ENCODE results near the gene POMC.

- no peak for TF ChIP-seq EZH2 (IDR thresholded peaks at IDR 0.05; ENCODE audit: borderline replicate concordance, low read length)
- TF ChIP-seq CTCF (IDR thresholded peaks at IDR 0.05; ENCODE audit: low read length) = no peak
These were observed 21.5 kb downstream of the POMC start for GRCh38 chr2:25146896-25147295.

Measured in OCI-LY1 (cell line).